Stimulated activated CD4-positive, alpha-beta T cell treated with anti-CD3 and anti-CD28 coated beads, Interleukin-4, amount 100 ng/mL, for 1 hour (primary cell): ENCODE data around the gene ZDHHC23.

Experiments used
- DNase-seq: peaks from one replicate; pipeline ENCODE4 v3.0.0-alpha.2; 2020

The ZDHHC23 gene

DNA sequence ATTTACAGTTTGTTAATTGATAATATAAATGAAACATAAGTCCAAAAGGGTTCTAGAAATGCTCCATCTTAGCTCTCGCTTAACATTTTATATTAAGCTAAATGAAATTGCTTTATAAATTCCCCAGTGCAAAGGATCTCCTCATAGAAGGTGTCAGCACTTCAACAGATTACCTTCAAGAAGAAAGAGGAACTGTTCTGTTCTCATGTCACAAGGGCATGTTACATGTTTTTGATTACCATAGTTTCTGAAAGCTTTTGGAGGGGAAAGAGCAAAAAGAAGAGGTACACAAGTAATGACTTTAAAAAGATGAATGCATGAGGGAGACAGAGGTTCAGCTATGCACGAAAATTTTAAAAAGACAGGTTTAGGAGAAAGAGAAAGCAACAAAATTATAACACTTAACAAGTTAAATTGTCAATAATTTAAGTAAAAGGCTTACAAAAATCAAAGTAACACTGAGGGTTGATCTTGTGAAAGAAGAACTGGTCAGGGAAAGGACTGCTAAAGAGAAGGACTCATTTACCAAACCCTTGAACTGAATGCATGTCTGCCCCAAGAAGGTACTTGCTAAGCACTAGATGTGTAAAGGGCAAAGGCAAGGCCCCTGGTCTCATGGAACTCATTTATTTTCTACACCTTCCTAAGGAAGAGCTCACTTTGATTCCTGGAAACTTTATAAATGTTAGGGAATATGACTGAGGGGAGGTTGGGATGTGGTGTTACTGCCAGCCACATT, 63.4 kb downstream of the ZDHHC23 start:
- no peak for DNase-seq
